GM19324 (cell line): ENCODE measurements around the gene CFAP74.

ENCODE experiments used
- ATAC-seq: cut with Tn5 transposase; IDR thresholded peaks from one replicate; pipeline ENCODE4 v1.9.1; 2021; ENCODE audit warnings: mild to moderate bottlenecking, moderate library complexity; ENCODE audit not compliant: unreplicated experiment, low FRiP score

The CFAP74 gene, protein sequence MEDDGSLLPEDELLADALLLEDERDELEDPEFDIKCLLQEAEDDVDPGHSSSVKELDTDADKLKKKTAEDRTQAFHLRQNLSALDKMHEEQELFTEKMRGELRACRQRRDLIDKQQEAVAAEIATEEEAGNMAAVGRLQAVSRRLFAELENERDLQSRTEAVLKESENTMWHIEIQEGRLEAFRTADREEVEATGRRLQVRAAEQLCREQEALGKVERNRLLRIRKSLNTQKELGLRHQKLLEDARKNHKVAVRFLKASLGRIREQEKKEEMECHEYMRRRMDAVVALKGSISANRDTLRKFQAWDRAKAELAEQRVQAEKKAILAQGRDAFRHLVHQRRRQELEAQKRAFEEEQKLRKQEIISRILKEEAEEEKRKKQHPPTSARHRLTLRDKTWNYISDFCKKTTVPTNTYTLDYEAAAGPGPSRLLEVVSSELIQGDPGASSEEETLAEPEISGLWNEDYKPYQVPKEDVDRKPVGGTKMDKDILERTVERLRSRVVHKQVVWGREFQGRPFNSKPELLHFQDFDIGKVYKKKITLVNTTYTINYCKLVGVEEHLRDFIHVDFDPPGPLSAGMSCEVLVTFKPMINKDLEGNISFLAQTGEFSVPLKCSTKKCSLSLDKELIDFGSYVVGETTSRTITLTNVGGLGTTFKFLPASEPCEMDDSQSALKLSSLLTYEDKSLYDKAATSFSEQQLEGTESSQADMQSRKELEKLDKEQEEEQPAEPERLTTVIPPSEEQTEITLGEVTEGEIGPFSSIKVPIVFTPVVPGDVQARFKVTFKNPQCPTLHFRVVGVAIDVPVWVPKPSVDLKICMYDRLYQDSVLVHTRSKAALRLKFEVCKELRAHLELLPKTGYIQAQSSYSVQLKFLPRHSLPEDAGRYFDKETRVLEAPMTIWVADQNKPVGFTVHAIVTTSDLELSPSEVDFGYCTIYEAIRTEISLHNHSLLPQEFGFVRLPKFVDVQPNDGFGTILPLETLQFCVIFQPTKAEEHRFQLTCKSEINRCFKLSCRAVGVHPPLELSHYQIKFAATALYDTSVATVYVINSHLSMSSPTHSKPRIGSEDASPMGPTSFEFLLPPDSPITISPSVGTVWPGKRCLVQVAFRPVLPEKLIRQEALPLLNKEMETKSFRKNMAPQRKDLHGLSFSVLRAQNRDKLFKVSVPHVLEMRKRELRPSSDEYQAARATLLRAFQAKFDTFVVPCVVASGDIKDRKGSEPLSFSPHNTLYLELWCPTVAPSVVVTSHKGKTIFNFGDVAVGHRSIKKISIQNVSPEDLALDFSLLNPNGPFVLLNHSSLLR (N-terminal part only)

GRCh38 chr1:2003541-2004131, at the start of gene CFAP74:
Gene CFAP74 (minus strand): TSS chr1:2003786. CDS start chr1:1990956, 12,830 bp downstream.
- no peak for ATAC-seq

GRCh38 chr1:2053217-2053616, 49.6 kb upstream of the CFAP74 start:
- no peak for ATAC-seq

DNA sequence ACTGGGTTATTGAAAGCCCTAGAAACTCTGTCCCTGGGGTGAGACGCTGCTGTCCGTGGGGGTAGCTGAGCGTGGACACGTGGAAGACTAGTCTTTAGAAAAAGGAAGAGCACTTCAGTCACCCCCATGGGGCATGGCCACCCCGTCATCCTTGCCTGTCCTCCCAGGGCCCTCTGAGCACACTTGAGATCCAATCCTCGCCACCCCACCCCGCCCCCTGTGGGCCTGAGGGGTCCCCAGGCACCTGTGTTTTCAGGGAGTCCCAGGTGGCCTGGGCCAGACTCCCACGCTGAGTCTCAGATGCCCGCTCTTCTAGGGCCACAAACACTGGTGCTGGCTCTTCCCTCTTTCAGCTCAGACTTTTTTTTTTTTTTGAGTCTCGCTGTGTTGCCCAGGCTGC, 49.2 kb upstream of the CFAP74 start:
- no peak for ATAC-seq

DNA sequence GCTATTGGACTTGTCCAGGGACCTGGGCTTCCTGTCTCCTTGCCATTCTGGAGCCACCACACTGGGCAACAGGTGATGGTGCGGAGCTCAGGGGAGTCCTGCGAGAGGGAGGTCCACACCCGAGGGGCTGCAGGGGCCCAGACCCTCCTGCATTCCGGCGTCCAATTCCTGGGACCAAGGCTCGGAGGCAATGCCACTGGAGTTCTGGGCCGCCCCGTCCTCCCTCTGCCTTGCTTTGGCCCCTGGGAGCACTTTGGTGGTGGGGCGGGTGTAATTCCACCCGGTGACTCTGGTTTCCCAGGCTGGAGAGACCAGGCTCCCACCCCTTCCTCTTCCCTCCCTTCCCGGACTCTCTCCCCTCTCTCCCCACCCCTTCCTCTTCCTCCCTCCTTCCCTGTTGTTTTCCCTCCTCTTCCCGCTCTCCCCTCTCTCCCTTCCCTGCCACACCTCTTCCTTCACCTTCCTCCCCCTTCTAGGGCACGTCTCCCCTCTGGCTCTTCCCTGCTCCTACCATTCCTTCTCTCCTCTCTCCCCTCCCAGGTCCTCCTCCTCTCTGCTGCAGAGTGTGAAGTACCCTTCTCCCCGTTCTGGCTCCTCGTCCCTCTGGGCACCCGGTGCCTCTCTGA, 48.6 kb upstream of the CFAP74 start:
- ATAC-seq, result no peak

DNA sequence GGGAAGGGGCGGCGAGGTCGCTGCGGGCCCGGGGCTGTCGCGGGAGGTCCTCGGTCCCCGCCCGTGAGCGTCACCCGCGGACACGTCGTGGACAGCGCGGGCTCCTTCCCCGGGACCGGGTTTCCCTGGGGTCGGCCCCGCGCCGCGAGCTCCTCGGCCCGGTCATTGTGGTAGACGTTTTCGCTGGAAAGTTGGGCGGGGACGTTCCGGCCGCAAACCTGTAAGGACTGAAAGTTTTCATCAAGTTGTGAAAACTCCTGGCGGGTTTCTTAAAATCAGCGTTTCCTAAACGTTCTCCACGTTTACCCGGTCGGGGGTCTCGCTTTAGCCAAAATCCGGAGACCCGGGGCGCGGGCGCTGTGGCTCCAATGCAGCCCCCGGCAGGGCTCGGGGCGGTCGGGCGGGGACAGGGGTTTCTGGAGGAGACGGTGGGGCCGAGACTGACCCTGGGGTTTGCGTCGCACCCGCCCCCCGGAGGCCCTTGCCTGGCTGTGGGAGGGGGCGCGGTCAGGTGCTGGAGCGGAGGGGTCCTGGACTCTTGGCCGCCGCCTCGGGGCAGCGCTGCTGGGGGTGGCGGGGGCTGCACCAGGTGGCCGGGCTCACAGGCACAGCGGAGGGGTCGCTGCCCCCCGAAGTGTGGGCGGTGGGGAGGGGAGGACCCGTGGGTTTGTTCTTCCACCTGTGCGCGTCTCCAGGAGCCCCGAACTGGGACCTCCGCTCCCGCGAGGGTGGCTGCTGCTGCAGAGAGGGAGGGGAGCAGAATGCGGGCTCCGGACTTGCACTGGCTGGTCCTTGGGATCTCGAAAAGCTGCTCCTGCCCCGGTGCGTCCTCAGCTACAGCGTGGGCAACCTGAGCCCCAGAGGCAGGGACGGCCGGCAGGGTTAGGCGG, 47.5 kb upstream of the CFAP74 start:
- ATAC-seq, result no peak

DNA sequence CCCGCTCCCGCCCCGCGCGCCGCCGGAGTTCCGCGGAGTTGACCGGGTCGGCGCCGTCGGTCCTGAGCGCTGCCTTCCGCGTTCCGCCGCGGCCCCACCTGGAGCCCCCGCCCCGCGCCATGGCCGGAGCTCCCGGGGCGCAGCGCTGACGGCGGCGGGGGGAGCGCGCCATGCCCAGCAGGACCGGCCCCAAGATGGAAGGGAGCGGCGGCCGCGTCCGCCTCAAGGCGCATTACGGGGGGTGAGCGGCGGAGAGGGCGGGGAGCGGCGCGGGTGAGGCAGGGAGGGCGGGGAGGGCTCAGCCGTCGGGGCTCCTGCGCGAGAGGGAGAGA, 46.8 kb upstream of the CFAP74 start:
- ATAC-seq, result no peak

DNA sequence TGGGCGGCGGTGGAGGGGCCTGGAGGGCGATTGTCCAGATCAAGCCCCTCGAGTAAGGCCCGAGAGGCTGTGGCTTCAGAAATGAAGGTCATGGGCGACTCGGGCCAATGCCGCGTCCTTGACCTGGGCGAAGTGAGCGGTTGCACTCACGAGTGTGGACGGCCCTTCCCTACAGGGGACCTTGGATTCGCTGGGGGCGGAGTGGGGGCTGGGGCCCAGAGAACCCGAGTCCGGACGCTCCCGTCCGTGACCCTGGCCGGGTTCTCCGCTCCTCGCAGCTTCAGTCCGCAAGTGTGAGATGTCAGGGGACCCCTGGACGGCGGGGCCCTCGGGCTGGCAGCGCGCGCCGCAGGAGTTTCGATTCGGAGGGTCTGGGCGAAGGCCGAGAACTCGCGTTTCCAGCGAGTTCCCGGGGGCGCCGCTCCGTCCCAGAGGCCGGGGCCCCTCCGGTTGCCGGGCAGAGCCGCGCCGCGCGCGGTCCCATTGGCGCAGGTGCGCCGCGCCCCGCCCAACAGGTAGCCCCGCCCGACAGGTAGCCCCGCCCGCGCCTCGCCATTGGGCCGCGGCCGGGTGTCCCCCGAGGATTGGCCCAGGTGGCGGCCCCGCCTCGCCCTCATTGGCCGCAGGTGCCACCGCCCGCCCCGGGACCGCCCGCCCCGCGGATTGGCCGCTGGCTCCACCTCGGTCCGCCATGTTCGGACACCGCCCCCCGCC, 46.3 kb upstream of the CFAP74 start, which contains the start of gene PRKCZ:
Gene PRKCZ (plus strand): TSS at position 694 of the 714 bp plus-strand sequence. CDS start 220 bp downstream, outside the sequence.
- no peak for ATAC-seq

DNA sequence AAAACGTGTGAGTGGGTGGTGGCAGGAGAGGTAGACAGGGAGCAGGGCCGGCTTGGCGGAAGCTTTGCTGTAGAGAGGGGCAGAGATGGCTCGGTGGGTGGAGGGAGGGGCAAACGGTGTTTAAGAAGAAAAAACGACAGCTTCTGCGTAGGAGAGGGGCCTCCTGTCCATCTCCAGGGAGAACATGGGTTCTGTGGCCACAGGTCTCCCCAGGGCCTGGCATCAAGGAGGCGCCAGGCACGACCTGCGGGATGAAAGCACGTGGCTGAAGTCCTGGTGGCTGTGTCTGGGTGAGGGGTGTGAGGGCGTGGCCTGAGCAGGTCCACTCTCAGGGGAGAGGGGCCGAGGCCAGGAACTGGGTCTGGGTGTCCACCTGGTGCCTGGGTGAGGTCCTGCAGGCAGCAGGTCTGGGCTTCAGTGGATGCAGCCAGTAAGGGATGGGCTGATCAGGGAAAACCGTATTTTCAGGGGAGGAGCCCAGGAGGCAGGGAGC, 45.7 kb upstream of the CFAP74 start:
- no peak for ATAC-seq

- no peak for ATAC-seq
Measured at GRCh38 chr1:2047749-2048729, 44.5 kb upstream of the CFAP74 start.

DNA sequence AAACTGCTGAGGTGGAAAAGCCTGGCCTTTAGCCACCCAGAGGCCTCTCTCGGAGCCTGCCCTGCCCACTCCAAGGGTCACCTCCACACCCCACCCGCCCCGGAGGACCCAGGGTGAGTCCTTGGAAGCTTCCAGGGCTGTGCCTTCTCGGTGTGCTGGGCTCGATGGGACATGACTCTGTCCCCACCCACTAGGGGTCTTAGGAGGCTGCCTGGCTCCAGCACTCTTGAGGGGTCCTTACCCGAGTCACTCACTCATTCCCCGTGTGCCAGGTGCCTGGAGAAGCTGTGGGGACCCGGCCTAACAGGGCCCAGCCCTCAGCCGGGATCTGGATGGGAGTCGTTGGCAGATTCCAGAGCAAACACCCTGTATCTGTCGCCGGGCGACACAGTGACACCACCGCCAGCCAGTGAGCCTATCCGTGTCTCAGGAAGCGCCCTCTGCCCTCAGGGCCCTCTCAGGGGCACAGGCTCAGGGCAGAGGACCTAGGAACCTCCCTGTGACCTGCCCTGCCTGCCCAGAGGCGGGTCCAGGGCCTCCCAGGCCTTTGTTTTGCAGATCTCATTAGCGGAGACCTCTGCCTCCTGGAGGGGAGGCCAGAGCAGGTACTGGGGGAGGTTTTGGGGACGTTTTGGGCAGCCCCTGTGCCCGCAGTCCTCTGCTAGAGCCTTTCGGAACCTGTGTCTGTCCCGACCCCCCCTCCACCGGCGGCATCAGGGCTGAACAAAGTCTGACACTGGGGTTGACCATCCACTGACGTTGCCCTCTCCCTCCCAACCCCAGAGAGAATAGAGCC, 43.6 kb upstream of the CFAP74 start:
- no peak for ATAC-seq

DNA sequence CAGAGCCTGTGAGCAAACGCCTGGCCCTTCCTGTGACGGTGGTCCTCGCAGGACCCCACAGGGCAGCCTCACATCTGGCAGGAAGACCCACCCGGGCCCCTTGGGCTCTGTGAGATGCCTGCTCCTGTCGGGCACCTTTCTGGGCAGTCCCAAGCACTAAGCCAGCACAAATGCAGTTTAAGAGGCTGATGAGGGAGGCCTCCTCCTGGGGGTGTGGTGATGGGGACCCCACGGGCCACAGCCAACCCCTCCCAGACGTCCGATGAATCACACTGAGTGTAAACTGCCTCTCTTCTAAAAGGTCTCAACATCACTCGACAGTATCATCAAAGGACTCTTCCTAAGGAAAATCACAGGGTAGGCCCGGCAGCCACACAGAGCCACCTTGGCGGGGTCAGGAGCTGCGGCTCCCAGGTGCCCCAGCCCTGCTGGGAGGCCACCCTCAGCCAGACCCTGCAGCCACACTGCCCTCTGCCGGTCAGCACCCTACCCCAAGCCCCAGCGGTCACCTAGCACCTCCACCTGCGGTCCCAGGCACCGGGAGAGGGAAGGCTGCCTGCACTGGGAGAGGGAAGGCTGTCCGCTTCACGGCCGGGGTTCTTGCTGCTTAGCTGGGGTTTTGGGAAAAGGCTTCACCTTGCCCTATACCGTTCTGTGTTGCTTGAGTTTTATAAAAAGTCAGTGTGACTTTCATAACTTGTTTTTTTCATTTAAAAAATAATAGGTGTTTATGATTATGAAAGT, 42.8 kb upstream of the CFAP74 start:
- no peak for ATAC-seq

DNA sequence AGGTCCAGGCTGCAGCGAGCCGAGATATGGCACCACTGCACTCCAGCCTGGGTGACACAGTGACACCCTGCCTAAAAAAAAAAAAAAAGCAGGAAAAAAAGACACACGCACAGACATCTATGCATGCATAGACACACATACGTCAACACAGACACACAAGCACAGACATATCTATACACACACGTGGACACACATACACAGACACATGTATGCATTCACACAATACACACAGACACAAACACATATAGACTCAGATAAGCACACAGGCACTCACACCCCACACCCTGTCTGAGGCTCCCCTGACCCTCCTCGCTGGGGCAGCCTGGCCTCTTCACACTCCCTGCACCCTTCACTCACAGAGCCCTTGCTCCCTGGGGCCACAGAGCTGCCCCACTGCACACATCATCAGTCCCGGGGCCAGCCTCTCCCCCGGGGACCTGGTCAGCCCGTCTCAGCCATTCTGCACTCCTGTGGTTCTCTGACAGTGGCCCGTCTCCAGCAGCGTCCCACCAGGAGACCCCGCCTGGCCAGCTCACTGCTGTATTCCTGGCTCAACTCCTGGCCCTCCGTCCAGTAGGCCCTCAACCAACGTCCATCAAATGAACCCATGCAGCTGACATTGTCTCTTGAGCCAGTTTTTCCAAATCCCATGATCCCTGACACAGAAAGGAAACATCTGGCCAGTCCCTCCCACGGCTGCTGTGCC, 42.0 kb upstream of the CFAP74 start:
- no peak for ATAC-seq

DNA sequence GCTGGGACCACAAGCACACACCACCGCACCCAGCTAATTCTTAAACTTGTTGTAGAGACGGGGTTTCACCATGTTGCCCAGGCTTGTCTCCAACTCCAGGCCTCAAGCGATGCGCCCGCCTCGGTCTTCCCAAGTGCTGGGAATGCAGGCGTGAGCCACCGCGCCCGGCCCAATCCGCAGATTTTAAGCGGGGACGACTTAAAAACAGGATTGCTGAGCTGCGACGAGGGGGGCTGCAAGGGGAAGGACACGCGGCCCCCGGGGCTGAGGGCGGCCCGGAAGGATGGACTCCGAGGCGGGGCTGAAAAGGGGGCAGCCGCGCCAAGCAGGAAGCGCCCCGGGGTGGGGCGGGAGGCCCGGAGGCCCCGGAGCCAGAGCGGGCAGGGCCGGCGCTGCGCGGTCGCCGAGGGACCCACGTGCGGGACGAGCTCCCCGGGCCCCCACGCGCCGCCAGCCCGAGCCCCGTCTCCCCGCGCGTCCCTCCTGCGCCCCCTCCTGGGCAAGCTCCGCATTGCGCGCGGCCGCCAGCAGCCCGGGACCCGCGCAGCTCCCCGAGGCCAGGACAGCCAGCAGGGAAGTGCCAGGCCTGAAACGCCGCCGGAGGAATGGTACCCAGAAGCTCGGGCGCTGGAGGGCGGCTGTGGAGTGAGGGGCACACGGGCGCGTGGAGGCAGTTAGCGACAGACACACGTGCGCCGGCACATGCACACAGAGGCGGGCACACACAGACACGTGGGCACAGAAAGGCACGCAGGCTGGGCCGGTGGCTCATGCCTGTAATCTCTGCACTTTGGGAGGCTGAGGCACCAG, 41.1 kb upstream of the CFAP74 start:
- no peak for ATAC-seq

DNA sequence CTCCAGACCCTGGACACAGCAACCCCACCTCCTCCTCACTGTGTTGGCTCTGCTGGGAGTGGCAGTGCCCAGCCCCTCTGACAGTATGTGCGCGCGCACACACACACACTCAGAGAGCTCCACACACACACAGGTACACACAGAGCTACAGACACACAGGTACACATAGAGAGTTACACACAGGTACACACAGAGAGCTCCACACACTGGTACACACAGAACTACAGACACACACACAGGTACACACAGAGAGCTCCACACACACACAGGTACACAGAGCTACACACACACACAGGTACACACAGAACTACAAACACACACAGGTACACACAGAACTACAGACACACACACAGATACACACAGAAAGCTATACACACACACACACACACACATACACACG, 40.3 kb upstream of the CFAP74 start:
- ATAC-seq, result no peak
